IPS-11a (cell line): ENCODE results near the gene MID1IP1.

Experiments
- H3K4me3 ChIP-seq: one replicate; pipeline ENCODE4 v1.5.1; 2013; ENCODE audit warnings: low read depth, low read length, control low read depth

Gene MID1IP1

DNA sequence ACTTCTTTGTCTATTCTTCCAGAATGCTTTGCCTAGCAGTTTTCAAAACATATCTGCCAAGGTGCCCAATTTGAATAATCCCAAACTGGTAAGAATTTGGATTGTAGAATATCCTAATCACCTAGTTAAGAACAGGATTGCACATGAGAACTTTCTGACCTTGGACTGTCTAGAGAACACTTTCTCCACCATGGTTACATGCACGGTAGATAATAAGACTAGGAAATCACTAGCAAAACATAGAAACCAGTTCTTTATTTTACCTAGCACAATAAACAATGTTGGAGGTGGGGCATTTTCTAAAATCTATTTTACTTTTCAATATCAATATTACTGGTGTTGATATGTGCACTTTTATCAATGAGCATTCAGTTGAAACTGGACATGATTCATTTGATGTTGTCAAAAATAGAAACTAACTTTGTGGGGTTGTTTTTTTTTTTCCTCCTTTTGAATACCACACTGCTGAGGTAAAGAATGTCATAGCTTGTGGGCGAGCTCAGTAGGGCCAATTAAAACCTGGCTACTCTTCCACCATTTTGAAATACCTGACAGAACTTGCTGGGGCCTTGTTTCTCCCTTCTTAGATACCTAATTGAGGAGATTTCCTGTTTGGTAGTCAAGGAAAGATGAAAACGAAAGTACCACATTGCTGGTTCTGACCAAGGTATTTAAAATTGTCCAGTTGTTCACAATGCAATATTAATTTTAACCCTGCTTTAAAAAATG is 10.4 kb downstream of the MID1IP1 start:
- H3K4me3 ChIP-seq, result no peak overlapping the region

DNA sequence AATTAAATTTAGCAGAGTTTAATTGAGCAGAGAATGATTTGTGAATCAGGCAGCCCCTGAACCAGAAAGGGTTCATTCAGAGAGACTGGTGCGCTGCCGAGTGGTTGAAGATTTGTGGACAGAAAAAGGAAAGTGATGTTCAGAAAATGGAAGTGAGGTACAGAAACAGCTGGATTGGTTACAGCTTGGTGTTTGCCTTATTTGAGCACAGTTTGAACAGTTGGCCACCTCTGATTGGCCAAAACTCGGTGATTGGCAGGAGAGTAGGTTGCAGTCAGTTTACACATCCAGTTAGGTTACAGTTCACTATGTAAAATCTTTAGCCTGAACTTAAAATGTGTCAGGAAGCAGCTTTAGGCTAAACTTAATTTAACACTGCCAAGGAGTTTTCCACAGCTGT is 14.9 kb downstream of the MID1IP1 start:
- H3K4me3 ChIP-seq, result no peak overlapping the region

DNA sequence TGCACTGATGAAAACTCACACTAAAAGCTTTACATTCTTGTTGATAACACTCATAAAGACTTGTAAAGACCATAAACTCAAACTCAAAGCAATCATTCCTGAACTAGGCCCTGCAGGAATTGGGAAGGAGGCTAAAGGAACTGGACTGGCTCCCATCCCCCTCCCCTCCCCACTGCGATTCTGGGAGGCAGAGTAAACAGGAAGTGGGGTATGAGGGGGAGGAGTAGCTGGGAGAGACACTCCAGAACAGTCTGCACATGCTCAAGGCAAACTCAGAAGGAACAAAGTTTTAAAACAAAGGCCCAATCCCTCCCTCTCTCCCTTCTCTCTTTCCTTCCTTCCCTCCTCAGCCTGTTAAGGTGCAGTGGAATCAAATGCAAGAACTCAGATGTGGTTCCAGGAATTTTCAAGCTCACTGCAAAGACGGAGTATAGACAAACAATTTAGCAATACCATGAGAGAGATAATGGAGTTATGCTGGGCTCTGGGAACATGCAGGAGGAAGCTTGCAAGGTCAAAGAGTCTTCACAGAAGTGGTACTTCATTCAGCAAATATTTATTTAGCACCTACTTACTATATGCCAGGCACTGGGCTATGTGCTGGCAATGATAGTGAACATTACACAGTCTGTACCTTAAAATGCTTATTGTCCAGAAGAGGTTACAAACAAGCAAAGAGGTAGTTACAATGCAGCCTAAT is 15.9 kb downstream of the MID1IP1 start:
- H3K4me3 ChIP-seq, result no peak overlapping the region

DNA sequence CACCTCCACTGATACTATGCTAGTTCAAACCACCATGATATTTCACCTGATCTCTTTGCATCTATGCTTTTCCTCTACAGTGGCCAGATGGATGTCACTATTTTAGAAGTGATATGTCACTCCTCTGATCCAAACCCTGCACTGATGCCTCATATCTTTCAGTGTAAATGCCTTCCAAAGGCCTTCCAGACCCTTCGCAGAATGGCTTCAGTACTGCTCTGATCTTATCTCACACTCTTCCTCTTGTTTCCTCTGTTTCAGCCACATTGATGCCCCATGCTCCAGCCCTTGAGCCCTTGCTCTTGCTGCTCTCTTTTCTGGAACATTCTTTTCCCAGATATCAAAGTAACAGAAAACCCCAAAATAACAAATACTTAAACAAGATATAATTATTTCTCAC is 17.9 kb downstream of the MID1IP1 start:
- H3K4me3 ChIP-seq, result no peak overlapping the region

DNA sequence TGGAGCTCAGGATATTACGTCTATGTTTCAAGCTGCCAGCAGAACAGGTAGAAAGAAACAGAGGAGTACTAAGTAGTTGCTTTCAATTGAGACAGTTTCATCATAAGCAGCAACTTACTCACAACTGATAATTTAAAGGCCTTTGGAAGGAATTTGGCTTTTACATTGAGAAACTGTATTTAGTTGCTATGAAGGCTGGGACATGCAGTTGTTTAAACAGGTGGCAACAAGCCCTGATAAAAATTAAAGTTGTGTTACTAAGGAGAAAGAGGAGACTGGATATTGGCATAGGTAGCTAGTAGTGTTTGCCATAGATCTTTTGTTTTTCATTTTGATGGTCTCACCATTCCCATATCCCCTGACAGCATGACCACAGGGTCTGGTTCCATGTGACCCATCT is 18.4 kb downstream of the MID1IP1 start:
- H3K4me3 ChIP-seq, result no peak overlapping the region

GRCh38 chrX:38820751-38821150 is 19.5 kb downstream of the MID1IP1 start:
- H3K4me3 ChIP-seq, result no peak overlapping the region

GRCh38 chrX:38824176-38824575 is 22.9 kb downstream of the MID1IP1 start:
- H3K4me3 ChIP-seq, result no peak overlapping the region

DNA sequence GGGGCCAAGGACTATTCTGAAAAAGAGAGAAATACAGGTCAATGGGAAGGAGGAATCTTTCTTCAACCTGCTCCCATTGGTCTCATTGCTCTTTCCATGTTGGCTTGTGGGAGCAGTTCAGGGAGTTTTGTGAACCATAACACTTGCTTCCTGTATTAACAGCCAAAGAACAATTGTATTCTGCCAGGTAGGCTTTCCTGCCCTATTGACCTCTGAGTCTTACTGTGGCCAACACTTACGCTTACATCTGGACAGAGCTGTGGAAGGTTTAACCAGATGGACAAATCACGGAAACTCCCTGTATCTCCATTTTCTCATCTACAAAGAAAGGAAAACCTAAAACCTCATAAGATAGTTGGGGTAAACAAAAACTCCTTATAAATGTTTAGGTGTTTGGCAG is 30.7 kb downstream of the MID1IP1 start:
- H3K4me3 ChIP-seq, result no peak overlapping the region

GRCh38 chrX:38837389-38837788 is 36.1 kb downstream of the MID1IP1 start:
- H3K4me3 ChIP-seq, result no peak overlapping the region

DNA sequence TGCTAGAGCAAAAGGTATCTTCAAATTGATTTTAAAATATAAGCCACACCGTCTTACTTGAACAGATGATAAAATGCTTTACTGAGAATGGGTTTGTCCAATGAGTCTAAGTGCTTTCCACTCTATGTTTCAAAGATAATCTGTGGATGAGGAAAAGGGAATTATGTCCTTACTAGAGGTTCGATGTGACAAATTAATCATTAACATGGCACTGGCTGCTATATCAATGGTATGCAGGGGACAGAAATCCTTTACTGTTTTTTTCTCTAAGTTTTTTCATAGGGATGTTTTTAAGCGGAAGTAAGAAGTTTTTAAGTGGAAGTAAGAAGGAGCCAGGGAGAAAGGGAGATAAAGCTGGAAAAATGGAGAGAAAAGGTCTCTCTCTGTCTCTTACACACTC is 38.0 kb downstream of the MID1IP1 start:
- no peak overlapping the region for H3K4me3 ChIP-seq

- no peak overlapping the region for H3K4me3 ChIP-seq
Measured at GRCh38 chrX:38839944-38840343, 38.7 kb downstream of the MID1IP1 start.

DNA sequence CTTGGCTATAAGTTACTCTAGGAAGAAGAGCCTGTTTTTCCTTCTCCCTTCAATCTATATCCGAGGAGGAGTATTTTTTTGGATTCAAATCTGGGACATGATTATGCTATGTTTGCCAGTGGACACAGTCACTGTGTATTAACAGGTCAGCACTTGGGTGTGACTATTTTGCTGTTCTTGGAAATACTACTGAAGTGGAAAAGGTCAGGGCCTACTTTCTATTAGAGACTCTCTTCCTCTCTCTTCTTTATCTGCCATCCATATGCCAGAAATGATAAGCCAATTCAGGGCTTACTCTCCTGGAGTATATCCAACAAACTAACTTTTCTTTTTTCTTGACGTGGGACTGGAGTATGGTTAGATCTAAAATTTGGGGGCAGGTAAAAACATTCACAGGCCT is 40.5 kb downstream of the MID1IP1 start:
- no peak overlapping the region for H3K4me3 ChIP-seq

DNA sequence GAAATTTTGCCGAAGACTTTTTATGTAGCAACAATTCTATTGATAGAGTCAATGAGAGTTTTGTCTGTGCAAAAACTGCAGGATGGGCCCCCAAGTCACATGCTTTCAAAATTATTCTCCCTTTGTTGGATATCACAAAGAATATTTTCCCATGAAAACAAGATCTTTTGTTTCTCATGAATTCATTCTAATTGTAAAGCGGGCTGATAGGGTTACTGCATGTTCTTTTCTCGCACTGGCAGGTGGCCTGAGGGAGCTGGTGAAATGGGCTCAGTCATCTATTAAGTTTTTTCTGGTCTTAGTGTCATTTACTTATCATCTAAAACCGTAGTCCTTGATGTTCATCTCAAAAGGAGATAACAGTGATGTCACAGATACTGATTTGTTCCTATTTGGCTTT is 44.2 kb downstream of the MID1IP1 start:
- no peak overlapping the region for H3K4me3 ChIP-seq

GRCh38 chrX:38847206-38847902 is 46.1 kb downstream of the MID1IP1 start:
- no peak overlapping the region for H3K4me3 ChIP-seq

DNA sequence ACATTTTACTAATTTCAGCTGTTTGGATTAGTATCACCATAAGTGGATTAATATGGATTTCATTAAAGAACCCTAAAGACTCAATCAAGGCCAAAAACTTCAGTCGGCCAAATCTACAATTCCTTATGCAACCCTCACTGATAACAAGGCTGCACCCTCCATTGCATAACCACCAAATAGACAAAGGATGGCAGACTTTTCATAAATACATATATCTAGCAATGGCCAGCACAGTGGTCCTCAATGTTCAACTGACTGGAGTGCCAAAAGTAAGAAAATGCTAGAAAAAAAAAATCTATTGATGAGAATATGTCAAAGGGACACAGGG is 46.6 kb downstream of the MID1IP1 start:
- no peak overlapping the region for H3K4me3 ChIP-seq

- no peak overlapping the region for H3K4me3 ChIP-seq
Measured at GRCh38 chrX:38848671-38849455, 47.6 kb downstream of the MID1IP1 start.

DNA sequence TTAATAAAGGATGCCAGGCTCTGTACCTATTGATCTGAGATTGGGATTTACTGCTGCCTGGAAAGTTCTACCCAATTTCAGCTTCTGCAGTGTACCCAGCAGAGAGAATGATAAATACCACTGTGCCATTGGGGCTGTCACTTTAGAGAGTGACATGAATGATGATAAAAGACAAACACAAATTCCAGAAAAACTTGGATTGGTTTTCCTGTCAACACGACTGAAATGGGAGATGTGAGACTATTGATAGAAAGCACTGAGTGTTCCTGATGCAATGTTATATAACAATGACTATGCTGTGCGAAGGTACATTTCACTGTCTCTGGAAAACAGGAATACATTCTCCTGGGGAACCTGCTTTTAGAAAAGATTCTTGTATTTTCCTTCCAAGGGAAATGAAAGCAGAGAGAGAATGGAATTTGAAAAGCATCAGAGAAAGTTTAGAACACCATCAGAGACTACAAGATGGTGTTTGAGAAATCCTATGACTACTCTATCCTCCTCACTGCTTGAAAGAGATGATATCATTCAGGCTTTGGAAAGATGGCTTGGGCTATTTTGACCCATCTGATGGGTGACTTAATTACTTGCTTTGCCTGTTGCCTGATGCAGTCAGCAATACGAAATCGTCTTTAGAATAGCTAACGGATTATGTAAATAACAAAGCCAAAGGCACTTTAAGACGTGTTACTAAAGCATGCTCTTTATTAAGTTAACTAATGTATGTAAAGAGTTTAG is 49.7 kb downstream of the MID1IP1 start:
- H3K4me3 ChIP-seq, result no peak overlapping the region

- no peak overlapping the region for H3K4me3 ChIP-seq
Measured at GRCh38 chrX:38854305-38854704, 53.0 kb downstream of the MID1IP1 start.
